Hematopoietic multipotent progenitor cell (in vitro differentiated cells): ENCODE measurements around the gene ATXN7L1. TPM values are rescaled to one million over a fixed set of nuclear protein-coding genes. Genes with fewer than 3 reads are reported as not detected.

Experiments
- DNase-seq, 3 donors: peaks; one replicate each; pipeline ENCODE4 v3.0.0-alpha.2; 2011 to 2015; ENCODE audit warnings: low read depth in 2 of 3, low spot score in 2 of 3
- total RNA-seq: library from RNA; depleted of rRNA; stranded (reverse); fragments of >200 nt; gene quantifications from one replicate; pipeline ENCODE4 v1.2.3, GENCODE V29; 2012

Gene ATXN7L1
- total RNA-seq, 1 donor, result 7.8 TPM

- DNase-seq, result no peak
These were observed 241.2 kb downstream of the ATXN7L1 start for GRCh38 chr7:105635197-105635596.

- no peak for DNase-seq
These were observed 250.4 kb downstream of the ATXN7L1 start for GRCh38 chr7:105625986-105626385.

GRCh38 chr7:105623906-105624305 is 252.5 kb downstream of the ATXN7L1 start:
- DNase-seq, result no peak

- DNase-seq, result no peak
These were observed 253.0 kb downstream of the ATXN7L1 start for GRCh38 chr7:105623378-105623777.

- DNase-seq, result no peak
These were observed 254.2 kb downstream of the ATXN7L1 start for GRCh38 chr7:105622106-105622731.

- DNase-seq, result no peak
These were observed 254.8 kb downstream of the ATXN7L1 start for GRCh38 chr7:105621617-105622016.

GRCh38 chr7:105621176-105621575 is 255.2 kb downstream of the ATXN7L1 start:
- no peak for DNase-seq

GRCh38 chr7:105619590-105619989 is 256.8 kb downstream of the ATXN7L1 start:
- DNase-seq, result no peak

- DNase-seq, result no peak
These were observed 258.4 kb downstream of the ATXN7L1 start for GRCh38 chr7:105618016-105618296.

GRCh38 chr7:105617280-105618015 is 259.0 kb downstream of the ATXN7L1 start:
- no peak for DNase-seq

- no peak for DNase-seq
These were observed 262.0 kb downstream of the ATXN7L1 start for GRCh38 chr7:105614341-105614840.

- no peak for DNase-seq
These were observed 262.6 kb downstream of the ATXN7L1 start for GRCh38 chr7:105613611-105614330.

GRCh38 chr7:105612806-105613205 is 263.6 kb downstream of the ATXN7L1 start:
- no peak for DNase-seq

GRCh38 chr7:105611856-105612775 is 264.3 kb downstream of the ATXN7L1 start:
- DNase-seq, result no peak

GRCh38 chr7:105610165-105610930 is 266.1 kb downstream of the ATXN7L1 start:
- DNase-seq, result no peak

- no peak for DNase-seq
These were observed 273.8 kb downstream of the ATXN7L1 start for GRCh38 chr7:105602325-105603305.

GRCh38 chr7:105600720-105601550 is 275.5 kb downstream of the ATXN7L1 start:
- DNase-seq, result no peak

GRCh38 chr7:105599551-105599950 is 276.8 kb downstream of the ATXN7L1 start:
- no peak for DNase-seq
